Stimulated activated CD8-positive, alpha-beta memory T cell treated with anti-CD3 and anti-CD28 coated beads, Interleukin-7, amount 100 ng/mL, for 4 hours (primary cell): ENCODE data around the gene TFEB.

Experiments
- DNase-seq, 2 donors: peaks; one replicate each; pipeline ENCODE4 v3.0.0-alpha.2; 2020; ENCODE audit warnings: low read depth in 2 of 2

TFEB gene

DNA sequence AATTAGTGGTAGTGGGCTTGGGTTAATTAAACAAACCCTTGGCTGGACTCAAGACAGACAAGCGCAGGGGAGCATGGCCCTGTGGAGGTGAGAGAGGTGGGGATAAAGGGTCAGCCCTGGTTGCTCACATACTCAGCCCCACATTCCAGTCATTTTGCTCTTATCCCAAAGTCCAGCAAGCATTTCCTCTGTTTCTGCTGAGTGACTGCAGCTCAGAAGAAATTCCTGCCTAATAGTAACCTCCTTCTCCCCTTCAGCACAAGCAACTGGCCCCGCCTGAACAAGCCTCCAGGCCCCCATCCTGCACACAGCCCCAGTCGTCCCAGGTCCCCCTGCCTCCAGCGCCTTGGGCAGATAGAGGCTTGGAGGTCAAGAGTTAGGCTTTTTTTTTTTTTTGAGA, 3.6 kb upstream of the TFEB start:
- DNase-seq = no peak

- DNase-seq = no peak
Observed at GRCh38 chr6:41737591-41738130, 2.3 kb upstream of the TFEB start.

GRCh38 chr6:41736800-41737555, 1.6 kb upstream of the TFEB start:
- no peak for DNase-seq

- no peak for DNase-seq
Observed at GRCh38 chr6:41736186-41736733, 852 bp upstream of the TFEB start.

DNA sequence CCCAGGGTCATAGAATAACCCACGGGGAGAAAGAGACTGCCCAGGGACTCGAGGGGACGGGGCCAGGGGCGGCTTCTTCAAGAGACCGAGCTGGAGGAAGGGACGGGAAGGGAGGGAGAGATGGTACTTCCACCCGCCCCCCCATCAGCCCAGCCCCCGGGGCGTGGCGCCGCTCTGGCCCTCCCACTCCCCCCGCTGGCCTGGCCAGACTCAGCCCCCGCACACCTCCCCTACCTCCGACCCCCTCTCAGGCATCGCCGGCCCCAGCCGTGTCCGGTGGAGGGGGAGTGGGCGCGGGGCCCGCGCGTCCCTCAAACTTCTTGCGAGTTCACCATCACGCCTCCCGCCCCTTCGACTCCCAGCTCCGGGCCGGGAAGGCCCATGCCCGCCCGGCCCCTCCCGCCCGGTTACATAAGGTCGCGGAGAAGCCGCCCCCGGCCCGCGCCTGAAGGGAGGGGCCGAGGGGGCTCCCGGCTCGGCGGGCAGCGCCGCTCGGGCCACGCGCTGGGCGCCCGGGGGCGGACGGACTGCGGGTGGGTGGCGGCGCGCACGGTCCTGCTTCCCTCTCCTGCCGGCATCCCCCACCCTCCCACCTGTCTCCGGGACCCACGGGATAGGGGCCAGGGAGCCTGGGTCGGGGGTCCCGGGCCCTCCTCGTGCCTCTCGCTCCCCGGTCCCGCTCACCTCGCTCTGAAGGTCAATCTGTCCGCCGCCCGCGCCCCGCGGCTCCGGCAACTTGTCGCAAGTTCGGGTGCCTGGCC, 562 bp downstream of the TFEB start:
- DNase-seq = peak; percentile 46 to 69

DNA sequence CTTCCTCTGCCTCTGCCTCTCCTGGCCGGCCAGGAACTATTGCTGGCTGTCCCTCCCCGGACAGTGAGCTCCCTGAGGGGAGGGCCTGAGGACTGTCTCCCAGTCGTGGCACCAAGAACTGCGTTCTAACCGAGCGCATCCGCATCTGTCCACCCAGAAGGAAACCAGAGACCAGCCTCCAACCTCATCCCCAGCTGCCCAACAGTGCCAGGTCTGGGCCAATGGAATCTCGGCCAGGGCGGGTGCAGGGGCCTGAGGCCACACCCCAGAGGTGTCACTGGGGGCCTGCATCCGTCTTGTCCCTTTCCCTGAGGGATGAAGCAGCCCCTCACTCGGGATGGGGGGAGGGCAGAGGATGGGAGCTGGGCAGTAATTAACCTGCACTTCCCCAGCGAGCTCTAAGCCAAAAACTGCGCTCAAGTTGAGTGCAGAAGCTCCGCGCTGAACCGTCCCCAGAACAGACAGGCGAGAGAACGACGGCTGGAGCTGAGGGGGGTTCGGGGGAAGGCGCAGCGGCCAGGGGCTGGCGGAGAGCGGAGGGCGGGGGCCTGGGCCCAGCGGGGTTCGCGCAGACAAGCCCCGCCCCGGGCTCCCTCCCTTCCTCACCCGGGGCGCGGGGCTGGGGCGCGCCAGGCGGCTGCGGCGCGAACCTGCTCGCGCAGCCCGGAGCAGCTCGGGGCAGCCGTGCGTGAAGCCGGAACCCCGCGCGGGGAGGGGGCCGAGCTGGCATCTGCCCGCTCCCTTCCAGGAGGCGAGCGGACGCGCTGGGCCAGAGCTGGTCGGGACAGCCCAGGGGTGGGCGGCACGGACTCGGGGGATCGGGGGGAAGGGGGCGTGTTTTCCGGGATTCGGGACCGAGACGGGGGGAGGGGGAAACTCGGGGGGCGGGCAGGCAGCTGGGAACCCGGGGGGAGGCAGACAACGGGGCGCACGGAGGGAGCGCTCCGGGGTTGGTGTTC, 1.4 kb downstream of the TFEB start:
- DNase-seq = peak; percentile 23 to 70

GRCh38 chr6:41733360-41733706, 2.1 kb downstream of the TFEB start:
- DNase-seq = no peak

DNA sequence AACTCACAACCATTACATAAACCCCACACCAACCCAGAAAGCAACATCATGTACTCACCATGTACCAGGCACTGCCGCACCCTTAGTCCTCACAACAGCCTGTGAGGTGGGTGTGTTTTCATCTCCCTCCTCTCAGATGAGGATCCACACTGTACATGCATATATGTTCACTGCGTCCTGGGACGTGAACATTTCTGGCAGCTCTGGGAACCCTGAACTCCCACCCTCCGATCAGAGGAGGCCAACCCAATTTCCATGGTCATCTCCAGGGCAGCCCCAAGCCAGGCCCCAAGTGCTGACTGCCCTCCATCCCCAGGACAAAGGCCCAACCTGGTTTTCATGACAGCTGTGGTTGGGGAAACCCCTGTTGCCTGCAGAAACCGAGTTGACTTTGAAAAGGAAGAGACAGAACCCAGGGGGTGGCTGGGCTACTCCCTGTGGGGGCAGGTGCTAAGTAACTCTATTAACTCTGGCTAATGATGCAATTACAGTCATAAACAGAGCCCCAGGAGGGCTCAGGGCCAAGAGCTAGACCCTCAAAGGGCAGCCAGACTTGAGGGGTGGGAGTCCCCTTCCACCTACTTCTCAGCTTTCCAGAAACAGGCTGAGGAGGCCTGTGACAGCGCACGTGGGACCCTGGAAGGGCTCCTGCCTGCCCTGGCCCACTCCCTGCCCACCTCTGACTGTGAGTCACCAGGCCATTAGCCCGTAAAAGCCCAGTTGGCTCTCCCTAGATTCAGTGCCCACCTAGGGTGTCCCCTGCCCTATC, 2.6 kb downstream of the TFEB start:
- peak; percentile 56 to 60 for DNase-seq

DNA sequence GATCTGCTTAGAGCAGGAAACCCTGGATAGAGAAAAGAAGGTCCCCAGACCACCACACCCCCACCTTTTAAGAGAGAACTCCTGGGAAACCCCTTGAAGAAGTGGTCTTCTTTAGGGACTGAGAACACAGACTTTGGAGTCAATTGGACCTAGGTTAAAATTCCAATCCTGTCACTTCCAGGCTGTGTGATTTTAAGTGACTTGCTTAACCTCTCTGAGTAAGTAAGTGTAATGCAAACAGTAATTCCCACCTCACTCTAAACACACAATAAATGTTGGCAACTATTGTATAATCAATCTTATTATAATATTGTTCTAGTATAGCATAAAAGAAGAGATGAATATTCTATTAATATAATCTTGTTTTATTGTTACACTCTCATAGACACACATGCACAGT, 3.3 kb downstream of the TFEB start:
- no peak for DNase-seq

DNA sequence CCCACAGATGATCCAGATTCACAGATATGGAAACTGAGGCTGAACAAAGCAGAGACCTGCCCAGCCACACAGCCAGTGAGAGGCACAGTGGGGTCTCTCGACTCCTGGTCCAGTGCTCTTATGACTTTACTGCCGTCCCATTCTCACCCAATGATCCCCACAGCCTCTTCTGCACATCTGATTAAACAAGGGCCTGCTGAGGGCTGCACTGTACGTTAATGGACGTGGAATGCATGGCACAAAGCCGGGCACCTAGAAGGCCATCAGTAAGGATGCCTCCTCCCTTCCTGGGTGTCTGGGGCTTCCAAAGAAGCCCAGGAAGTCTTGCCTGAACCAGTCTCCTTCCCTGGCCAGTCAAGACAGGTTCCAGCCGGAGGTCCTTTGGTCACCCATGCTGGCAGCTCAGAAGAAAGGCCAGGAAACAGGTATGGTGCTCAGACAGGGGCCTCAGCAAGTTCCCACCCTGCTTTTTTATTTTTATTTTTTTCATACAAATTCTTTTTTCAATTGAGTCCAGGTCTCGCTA, 3.8 kb downstream of the TFEB start:
- DNase-seq = no peak

GRCh38 chr6:41730531-41731436, 4.6 kb downstream of the TFEB start:
- no peak for DNase-seq

GRCh38 chr6:41729624-41730023, 5.8 kb downstream of the TFEB start:
- no peak for DNase-seq

DNA sequence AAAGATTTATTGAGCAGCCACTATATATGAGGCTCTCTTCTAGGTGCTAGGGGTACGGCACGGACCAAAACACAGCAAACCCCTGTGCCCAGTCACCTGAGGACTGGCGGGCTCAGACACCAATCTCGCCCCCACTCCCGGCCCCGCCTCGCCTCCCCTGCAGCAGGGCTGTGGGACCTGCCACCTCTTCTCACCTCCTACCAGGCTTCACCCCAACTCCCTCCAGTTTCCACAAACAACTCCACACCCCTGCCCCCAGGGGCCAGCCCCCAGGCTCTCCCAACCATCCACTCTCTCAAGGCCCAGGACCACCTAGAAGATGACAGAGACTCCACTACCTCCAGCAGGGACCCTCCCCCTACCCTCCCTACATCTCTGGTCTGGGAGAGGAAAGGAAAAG, 6.5 kb downstream of the TFEB start:
- no peak for DNase-seq

GRCh38 chr6:41728073-41728936, 7.1 kb downstream of the TFEB start:
- DNase-seq = no peak

- DNase-seq = no peak
Observed at GRCh38 chr6:41727705-41728072, 7.7 kb downstream of the TFEB start.

DNA sequence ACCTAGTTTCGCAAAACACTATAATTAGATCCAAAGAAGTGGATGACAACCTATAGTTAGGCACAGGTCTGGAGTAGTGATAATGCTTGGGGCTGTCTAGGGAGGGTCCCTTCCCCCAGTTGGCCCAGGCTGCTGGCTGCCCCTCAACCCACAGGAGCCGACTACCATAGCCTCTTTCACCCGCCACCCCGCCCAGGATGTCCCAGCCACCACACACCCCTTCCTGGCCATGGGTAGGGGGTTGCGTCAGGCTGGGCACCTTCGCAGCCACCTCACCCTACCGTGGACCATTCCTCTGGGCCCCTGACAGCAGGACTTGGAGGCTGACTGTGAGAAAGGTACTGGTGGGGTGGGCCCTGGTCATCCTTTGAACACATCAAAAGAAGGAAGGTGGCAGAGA, 8.5 kb downstream of the TFEB start:
- DNase-seq = no peak

GRCh38 chr6:41724586-41725501, 10.6 kb downstream of the TFEB start:
- no peak for DNase-seq

GRCh38 chr6:41724228-41724580, 11.2 kb downstream of the TFEB start:
- no peak for DNase-seq
